GM19397 (cell line): ENCODE measurements around the gene SLC15A1.
A peak's percentile ranks its signal among the peaks of the same experiment; 100 is the strongest.

Experiments used
- ATAC-seq: cut with Tn5 transposase; IDR thresholded peaks from one replicate; pipeline ENCODE4 v1.9.1; 2021; ENCODE audit warnings: mild to moderate bottlenecking, moderate library complexity; ENCODE audit not compliant: unreplicated experiment

Gene SLC15A1

GRCh38 chr13:98707281-98707999 lies 45.0 kb downstream of the SLC15A1 start:
- peak; percentile 73 for ATAC-seq

GRCh38 chr13:98706446-98707110 lies 45.9 kb downstream of the SLC15A1 start:
- no peak for ATAC-seq

- no peak for ATAC-seq
Observed at GRCh38 chr13:98697791-98698190, 54.7 kb downstream of the SLC15A1 start.

GRCh38 chr13:98693756-98694155 lies 58.7 kb downstream of the SLC15A1 start:
- no peak for ATAC-seq

- no peak for ATAC-seq
Observed at GRCh38 chr13:98691360-98691759, 61.1 kb downstream of the SLC15A1 start.

- no peak for ATAC-seq
Observed at GRCh38 chr13:98690348-98691022, 62.0 kb downstream of the SLC15A1 start.

- ATAC-seq: no peak
Observed at GRCh38 chr13:98689347-98689968, 63.0 kb downstream of the SLC15A1 start.

GRCh38 chr13:98688373-98688772 lies 64.1 kb downstream of the SLC15A1 start:
- ATAC-seq: no peak

GRCh38 chr13:98687319-98687718 lies 65.2 kb downstream of the SLC15A1 start:
- ATAC-seq: no peak

GRCh38 chr13:98686270-98686669 lies 66.2 kb downstream of the SLC15A1 start:
- no peak for ATAC-seq

GRCh38 chr13:98685146-98685545 lies 67.3 kb downstream of the SLC15A1 start:
- no peak for ATAC-seq

GRCh38 chr13:98681049-98681448 lies 71.4 kb downstream of the SLC15A1 start:
- no peak for ATAC-seq

- ATAC-seq: no peak
Observed at GRCh38 chr13:98678741-98679140, 73.7 kb downstream of the SLC15A1 start.

GRCh38 chr13:98677398-98677797 lies 75.1 kb downstream of the SLC15A1 start:
- no peak for ATAC-seq

- ATAC-seq: no peak
Observed at GRCh38 chr13:98676239-98676638, 76.2 kb downstream of the SLC15A1 start.

- ATAC-seq: no peak
Observed at GRCh38 chr13:98675837-98676236, 76.6 kb downstream of the SLC15A1 start.

- no peak for ATAC-seq
Observed at GRCh38 chr13:98675066-98675465, 77.4 kb downstream of the SLC15A1 start.

- ATAC-seq: peak; percentile 68
Observed at GRCh38 chr13:98672947-98673613, 79.4 kb downstream of the SLC15A1 start.

- ATAC-seq: no peak
Observed at GRCh38 chr13:98668155-98668554, 84.3 kb downstream of the SLC15A1 start.

GRCh38 chr13:98665638-98665995 lies 86.9 kb downstream of the SLC15A1 start:
- no peak for ATAC-seq
